ENCODE results near the gene IMMT.

The IMMT gene

DNA sequence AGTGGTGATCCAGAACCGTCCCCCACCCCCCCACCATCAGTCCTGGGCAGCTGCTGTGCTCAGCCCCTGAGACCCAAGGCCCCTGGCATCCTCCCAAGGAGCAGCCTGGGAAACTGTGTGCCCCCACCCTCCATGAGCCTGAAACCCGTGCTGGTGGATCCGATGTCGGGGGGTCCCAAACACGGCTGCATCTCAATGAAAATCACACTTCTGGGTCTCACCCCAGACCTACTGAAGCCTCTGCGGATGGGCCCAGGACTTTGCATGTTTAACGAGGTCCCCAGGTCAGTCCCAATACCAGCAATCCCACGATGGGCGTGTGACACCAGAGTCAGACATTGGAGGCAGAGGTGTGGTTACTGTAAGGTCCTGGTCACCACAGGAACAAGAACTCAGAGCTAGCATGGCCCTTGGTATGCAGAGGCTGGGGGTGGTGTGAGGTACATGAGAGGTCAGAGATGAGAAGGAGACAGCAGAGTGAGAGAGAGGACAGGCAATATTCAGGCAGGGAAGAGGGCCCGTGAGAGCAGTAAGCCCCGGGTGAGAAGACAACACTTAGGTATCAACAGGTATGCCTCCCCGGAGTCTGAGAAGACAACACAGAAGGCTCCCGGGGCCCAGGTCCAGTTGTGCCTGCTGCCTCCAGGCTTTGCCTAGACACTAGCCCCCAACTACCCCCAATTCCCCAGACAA lies 36.6 kb upstream of the IMMT start:
- TF ChIP-seq EGR1 (IDR thresholded peaks at IDR 0.05) (no peak), YY1 (IDR thresholded peaks at IDR 0.05; ENCODE audit: low read depth) (no peak), EP300 (IDR thresholded peaks at IDR 0.05; ENCODE audit: borderline replicate concordance) (no peak), ZBTB7A (IDR thresholded peaks at IDR 0.05; ENCODE audit: low read depth) (no peak), NFIC (IDR thresholded peaks at IDR 0.05) (no peak), CREB1 (IDR thresholded peaks at IDR 0.05; ENCODE audit: low read depth) (no peak), TAF1 (IDR thresholded peaks at IDR 0.05; ENCODE audit: low read depth) (no peak), RAD21 (IDR thresholded peaks at IDR 0.05; ENCODE audit: low read depth) (no peak), CEBPB (IDR thresholded peaks at IDR 0.05) (no peak)
- TF ChIP-seq, protein P1, sequence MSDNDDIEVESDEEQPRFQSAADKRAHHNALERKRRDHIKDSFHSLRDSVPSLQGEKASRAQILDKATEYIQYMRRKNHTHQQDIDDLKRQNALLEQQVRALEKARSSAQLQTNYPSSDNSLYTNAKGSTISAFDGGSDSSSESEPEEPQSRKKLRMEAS (IDR thresholded peaks at IDR 0.05) = no peak
- TF ChIP-seq, protein P2, sequence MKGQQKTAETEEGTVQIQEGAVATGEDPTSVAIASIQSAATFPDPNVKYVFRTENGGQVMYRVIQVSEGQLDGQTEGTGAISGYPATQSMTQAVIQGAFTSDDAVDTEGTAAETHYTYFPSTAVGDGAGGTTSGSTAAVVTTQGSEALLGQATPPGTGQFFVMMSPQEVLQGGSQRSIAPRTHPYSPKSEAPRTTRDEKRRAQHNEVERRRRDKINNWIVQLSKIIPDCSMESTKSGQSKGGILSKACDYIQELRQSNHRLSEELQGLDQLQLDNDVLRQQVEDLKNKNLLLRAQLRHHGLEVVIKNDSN (IDR thresholded peaks at IDR 0.05) = no peak
- TF ChIP-seq, protein P3, sequence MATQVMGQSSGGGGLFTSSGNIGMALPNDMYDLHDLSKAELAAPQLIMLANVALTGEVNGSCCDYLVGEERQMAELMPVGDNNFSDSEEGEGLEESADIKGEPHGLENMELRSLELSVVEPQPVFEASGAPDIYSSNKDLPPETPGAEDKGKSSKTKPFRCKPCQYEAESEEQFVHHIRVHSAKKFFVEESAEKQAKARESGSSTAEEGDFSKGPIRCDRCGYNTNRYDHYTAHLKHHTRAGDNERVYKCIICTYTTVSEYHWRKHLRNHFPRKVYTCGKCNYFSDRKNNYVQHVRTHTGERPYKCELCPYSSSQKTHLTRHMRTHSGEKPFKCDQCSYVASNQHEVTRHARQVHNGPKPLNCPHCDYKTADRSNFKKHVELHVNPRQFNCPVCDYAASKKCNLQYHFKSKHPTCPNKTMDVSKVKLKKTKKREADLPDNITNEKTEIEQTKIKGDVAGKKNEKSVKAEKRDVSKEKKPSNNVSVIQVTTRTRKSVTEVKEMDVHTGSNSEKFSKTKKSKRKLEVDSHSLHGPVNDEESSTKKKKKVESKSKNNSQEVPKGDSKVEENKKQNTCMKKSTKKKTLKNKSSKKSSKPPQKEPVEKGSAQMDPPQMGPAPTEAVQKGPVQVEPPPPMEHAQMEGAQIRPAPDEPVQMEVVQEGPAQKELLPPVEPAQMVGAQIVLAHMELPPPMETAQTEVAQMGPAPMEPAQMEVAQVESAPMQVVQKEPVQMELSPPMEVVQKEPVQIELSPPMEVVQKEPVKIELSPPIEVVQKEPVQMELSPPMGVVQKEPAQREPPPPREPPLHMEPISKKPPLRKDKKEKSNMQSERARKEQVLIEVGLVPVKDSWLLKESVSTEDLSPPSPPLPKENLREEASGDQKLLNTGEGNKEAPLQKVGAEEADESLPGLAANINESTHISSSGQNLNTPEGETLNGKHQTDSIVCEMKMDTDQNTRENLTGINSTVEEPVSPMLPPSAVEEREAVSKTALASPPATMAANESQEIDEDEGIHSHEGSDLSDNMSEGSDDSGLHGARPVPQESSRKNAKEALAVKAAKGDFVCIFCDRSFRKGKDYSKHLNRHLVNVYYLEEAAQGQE (IDR thresholded peaks at IDR 0.05; ENCODE audit: low read depth) = no peak

DNA sequence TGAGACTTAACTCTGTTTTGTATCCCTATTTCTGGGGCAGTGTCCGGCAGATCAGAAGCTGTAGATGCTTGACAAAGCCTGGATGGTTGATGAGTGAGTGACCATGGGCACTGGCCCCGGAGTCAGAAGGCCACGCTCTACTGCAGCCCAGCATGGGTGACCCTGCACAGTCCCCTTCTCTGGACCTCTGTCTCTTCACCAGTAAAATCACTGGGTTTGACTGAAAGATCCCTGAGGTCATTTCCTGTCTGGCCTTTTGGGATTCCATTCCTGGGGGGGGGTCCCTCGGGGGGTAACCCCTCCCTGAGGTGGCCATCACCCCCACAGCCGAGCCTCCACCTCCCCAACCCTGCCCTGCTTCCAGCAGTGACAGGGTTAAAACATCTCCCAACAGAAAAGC lies 35.7 kb upstream of the IMMT start:
- TF ChIP-seq TCF12 (IDR thresholded peaks at IDR 0.05; ENCODE audit: low read depth) = no peak
- TF ChIP-seq, protein P1 (IDR thresholded peaks at IDR 0.05) = no peak
- no peak for TF ChIP-seq EP300 (IDR thresholded peaks at IDR 0.05; ENCODE audit: borderline replicate concordance)
- no peak for TF ChIP-seq TAF1 (IDR thresholded peaks at IDR 0.05; ENCODE audit: low read depth)
- TF ChIP-seq, protein P2 (IDR thresholded peaks at IDR 0.05) = no peak
- no peak for TF ChIP-seq RAD21 (IDR thresholded peaks at IDR 0.05; ENCODE audit: low read depth)
- TF ChIP-seq FOXM1 (IDR thresholded peaks at IDR 0.05; ENCODE audit: borderline replicate concordance, low read depth) = no peak
- no peak for TF ChIP-seq CEBPB (IDR thresholded peaks at IDR 0.05)
- TF ChIP-seq NFIC (IDR thresholded peaks at IDR 0.05) = no peak
- no peak for TF ChIP-seq YY1 (IDR thresholded peaks at IDR 0.05; ENCODE audit: low read depth)

DNA sequence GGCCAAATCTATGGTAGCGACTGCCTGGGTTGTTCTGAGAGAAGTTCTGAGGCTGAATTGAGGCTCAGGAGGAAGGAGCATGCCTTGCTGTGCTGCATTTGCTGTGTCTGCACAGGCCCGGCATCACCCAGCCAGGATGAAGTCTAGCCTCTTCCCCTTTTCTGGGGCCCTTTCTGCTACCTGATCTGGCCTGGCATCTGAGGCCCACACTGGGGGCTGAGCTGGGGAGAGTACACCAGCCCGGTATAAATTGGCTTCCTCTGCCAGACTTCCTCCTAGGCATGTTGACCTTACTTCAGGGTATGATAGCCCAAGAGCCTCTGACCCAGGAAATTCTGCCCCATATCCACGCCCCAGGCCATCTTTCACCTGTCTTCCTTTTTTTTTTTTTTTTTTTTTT lies 34.0 kb upstream of the IMMT start:
- TF ChIP-seq TEAD4 (IDR thresholded peaks at IDR 0.05) = no peak
- TF ChIP-seq, protein P3 (IDR thresholded peaks at IDR 0.05; ENCODE audit: low read depth) = no peak

DNA sequence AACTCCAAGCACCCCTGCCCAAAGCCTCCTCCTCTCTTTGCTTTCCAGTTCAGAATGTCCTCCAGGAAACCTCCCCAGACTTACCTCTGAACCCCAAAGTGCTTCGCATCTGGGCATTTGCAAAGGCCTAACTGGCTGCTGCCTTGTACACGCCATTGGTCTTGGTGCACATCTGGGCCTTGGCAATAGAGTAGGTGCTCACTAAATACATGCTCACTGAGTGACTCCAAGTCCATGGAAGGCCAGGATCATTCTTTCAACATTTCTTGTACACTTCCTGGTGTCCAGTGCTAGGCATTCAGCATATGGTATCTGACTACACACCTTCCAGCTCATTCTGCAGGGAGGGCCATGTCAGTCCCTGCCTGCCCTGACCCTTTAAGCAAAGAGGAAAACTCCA lies 32.4 kb upstream of the IMMT start:
- TF ChIP-seq ZBTB7A (IDR thresholded peaks at IDR 0.05; ENCODE audit: low read depth) (no peak), EP300 (IDR thresholded peaks at IDR 0.05; ENCODE audit: borderline replicate concordance) (no peak), TAF1 (IDR thresholded peaks at IDR 0.05; ENCODE audit: low read depth) (no peak), TEAD4 (IDR thresholded peaks at IDR 0.05) (no peak), RAD21 (IDR thresholded peaks at IDR 0.05; ENCODE audit: low read depth) (no peak), EGR1 (IDR thresholded peaks at IDR 0.05) (no peak), CEBPB (IDR thresholded peaks at IDR 0.05) (no peak), CREB1 (IDR thresholded peaks at IDR 0.05; ENCODE audit: low read depth) (no peak), TCF12 (IDR thresholded peaks at IDR 0.05; ENCODE audit: low read depth) (no peak), NFIC (IDR thresholded peaks at IDR 0.05) (no peak), YY1 (IDR thresholded peaks at IDR 0.05; ENCODE audit: low read depth) (no peak)
- TF ChIP-seq, protein P1 (IDR thresholded peaks at IDR 0.05) = no peak
- TF ChIP-seq, protein P2 (IDR thresholded peaks at IDR 0.05) = no peak
- TF ChIP-seq, protein P3 (IDR thresholded peaks at IDR 0.05; ENCODE audit: low read depth) = no peak
